Measurements from ENCODE around the gene RGMB.

The RGMB gene

GRCh38 chr5:98845878-98846277 lies 72.4 kb downstream of the RGMB start:
- DNase-seq (ENCODE audit: low read depth), result no peak
- no peak overlapping the region for H3K4me3 ChIP-seq (ENCODE audit: low read depth, low read length)
- TF ChIP-seq CTCF (conservative IDR thresholded peaks at IDR 0.05; ENCODE audit: low read depth, low read length), result no peak

Data from choroid plexus epithelial cell (primary cell).